HepG2 (cell line): ENCODE results near the gene CUL9. TPM values are rescaled to one million over a fixed set of nuclear protein-coding genes. Genes with fewer than 3 reads are reported as not detected.

Source experiments
- CCDC6 ChIP-seq: sonication (generic); formaldehyde crosslinking; IDR thresholded peaks from 2 replicates; pipeline ENCODE4 v1.8.1; 2022; ENCODE audit warnings: mild to moderate bottlenecking, missing genetic modification reagents, moderate library complexity
- HNRNPUL1 ChIP-seq: fragments of 200-400 bp; formaldehyde crosslinking; IDR thresholded peaks from 2 replicates; pipeline ENCODE4 v1.6.1; 2017; ENCODE audit warnings: low read depth, mild to moderate bottlenecking, low read length, moderate library complexity
- IRF2 ChIP-seq: IDR thresholded peaks from 2 replicates; pipeline ENCODE4 v1.6.1; 2018; ENCODE audit warnings: missing genetic modification reagents, missing compliant biosample characterization
- MAFF ChIP-seq: IDR thresholded peaks from 2 replicates; pipeline ENCODE4 v1.6.1; 2011; ENCODE audit warnings: low read depth, low read length, improper control_type of control experiment
- MXI1 ChIP-seq: IDR thresholded peaks from 3 replicates; pipeline ENCODE4 v1.6.1; 2012; ENCODE audit warnings: low read depth, low read length, inconsistent platforms, borderline replicate concordance
- RFX1 ChIP-seq: fragments of 450-650 bp; IDR thresholded peaks from 2 replicates; pipeline ENCODE4 v1.6.1; 2017
- SOX5 ChIP-seq: IDR thresholded peaks from 2 replicates; pipeline ENCODE4 v1.6.1; 2016; ENCODE audit warnings: borderline replicate concordance
- ZBTB42 ChIP-seq: sonication (generic); formaldehyde crosslinking; IDR thresholded peaks from 2 replicates; pipeline ENCODE4 v1.5.0; 2020; ENCODE audit warnings: mild to moderate bottlenecking, missing genetic modification reagents
- ZNF296 ChIP-seq: sonication (generic); formaldehyde crosslinking; conservative IDR thresholded peaks from 2 replicates; pipeline ENCODE4 v1.5.0; 2020; ENCODE audit warnings: mild to moderate bottlenecking, missing genetic modification reagents
- ZNF350 ChIP-seq: sonication (generic); formaldehyde crosslinking; IDR thresholded peaks from 2 replicates; pipeline ENCODE4 v1.4.0; 2020; ENCODE audit warnings: mild to moderate bottlenecking, low read depth, missing genetic modification reagents, borderline replicate concordance
- ZNF850 ChIP-seq: sonication (generic); formaldehyde crosslinking; conservative IDR thresholded peaks from 2 replicates; pipeline ENCODE4 v1.9.0; 2021; ENCODE audit warnings: mild to moderate bottlenecking, missing genetic modification reagents
- ZNF891 ChIP-seq: sonication (generic); formaldehyde crosslinking; IDR thresholded peaks from 2 replicates; pipeline ENCODE4 v1.5.0; 2020; ENCODE audit warnings: mild to moderate bottlenecking, missing genetic modification reagents
- polyA plus RNA-seq, 8 experiments: library from polyadenylated mRNA; depleted of rRNA in 3 of 8; stranded (reverse) in 7 of 8; unstranded in 1 of 8; fragments of >200 nt; fragmentation: Illumina TruSeq in 4 of 8; extraction: Trizol in 4 of 8; gene quantifications; 2 replicates each; pipeline versions ENCODE4 v1.2.1 to v1.2.3, GENCODE V29; 2011 to 2016; ENCODE audit warnings: low read depth in 4 of 8, missing spikeins in 1 of 8, mixed read lengths in 1 of 8; ENCODE audit not compliant: insufficient read depth in 1 of 8
- total RNA-seq, 5 experiments: library from RNA; depleted of rRNA; stranded (reverse); fragments of >200 nt; fragmentation: Illumina TruSeq; extraction: Trizol; gene quantifications; 2 replicates each; pipeline ENCODE4 v1.2.3, GENCODE V29; 2016; ENCODE audit warnings: low read depth in 1 of 5
- TF ChIP-seq, protein P1 (sequence below), 2 experiments: sonication (generic) in 1 of 2; formaldehyde crosslinking in 1 of 2; IDR thresholded peaks; 2 replicates each; pipeline versions ENCODE4 v1.6.1 to v1.9.0; 2014 to 2022; ENCODE audit warnings: antibody characterized with exemption in 1 of 2, borderline replicate concordance in 1 of 2, inconsistent platforms in 1 of 2, low read depth in 1 of 2, missing genetic modification reagents in 1 of 2
- TF ChIP-seq, protein P2 (sequence below): sonication (generic); formaldehyde crosslinking; IDR thresholded peaks from 2 replicates; pipeline ENCODE4 v1.4.0; 2020; ENCODE audit warnings: missing genetic modification reagents
- TF ChIP-seq, protein P3 (sequence below): sonication (generic); formaldehyde crosslinking; IDR thresholded peaks from 2 replicates; pipeline ENCODE4 v1.4.0; 2020; ENCODE audit warnings: missing genetic modification reagents, mild to moderate bottlenecking, borderline replicate concordance

Gene CUL9
- total and polyA plus RNA-seq, 2 of the 13 experiments (the other 11 are each of a cell fraction or from before 2014, with no cell fraction given): 11.4 to 13.7 TPM

DNA sequence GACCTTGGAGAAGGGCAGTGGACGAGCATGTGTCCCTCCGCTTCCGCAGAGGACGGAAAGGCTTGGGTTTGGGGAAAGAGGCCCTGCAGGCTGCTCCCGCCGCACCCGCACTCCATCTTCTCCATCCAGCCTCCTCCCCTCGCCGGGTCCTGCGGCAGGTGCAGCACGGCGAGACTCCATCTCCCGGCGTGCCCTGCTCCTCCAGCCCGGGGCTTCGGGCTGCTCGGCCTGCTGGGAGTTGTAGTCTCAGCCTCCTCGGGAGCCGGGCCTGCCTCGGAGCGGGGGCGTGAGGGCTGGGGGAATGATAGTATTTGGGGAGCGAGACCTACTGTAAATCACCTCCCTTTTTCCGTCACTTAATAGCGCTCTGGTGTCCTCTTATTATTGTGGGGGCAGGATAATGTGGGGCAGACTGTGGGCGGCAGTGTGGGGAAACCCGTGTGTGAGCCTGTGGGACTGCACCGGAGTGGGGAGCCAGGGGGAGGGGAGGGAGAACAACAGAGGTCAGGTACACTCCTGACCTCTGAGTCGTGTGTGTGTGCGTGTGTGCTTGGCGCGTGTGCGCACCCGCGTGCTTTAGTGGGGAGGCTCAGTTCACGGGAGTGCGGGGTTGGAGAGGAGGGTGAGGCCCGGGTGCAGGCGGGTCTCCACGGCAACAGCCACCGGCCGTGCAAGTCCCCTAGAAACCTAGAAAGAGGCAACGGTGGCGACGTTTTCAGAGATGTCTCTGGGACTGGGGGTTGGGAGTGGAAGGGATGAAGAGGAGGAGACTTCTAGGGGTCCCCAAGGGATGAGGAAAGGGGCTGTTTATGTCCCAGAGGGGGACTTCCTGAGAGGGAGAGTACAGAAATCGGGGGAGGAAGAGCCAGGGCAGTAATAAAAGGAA, 65.4 kb downstream of the CUL9 start (continued):
- TF ChIP-seq, protein P1, sequence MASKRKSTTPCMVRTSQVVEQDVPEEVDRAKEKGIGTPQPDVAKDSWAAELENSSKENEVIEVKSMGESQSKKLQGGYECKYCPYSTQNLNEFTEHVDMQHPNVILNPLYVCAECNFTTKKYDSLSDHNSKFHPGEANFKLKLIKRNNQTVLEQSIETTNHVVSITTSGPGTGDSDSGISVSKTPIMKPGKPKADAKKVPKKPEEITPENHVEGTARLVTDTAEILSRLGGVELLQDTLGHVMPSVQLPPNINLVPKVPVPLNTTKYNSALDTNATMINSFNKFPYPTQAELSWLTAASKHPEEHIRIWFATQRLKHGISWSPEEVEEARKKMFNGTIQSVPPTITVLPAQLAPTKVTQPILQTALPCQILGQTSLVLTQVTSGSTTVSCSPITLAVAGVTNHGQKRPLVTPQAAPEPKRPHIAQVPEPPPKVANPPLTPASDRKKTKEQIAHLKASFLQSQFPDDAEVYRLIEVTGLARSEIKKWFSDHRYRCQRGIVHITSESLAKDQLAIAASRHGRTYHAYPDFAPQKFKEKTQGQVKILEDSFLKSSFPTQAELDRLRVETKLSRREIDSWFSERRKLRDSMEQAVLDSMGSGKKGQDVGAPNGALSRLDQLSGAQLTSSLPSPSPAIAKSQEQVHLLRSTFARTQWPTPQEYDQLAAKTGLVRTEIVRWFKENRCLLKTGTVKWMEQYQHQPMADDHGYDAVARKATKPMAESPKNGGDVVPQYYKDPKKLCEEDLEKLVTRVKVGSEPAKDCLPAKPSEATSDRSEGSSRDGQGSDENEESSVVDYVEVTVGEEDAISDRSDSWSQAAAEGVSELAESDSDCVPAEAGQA (IDR thresholded peaks at IDR 0.05; ENCODE audit: low read depth): peak; percentile 24; the same call in 1 of the 2 replicates
- TF ChIP-seq, protein P1 (CRISPR knock-in tag; IDR thresholded peaks at IDR 0.05; ENCODE audit: borderline replicate concordance): no peak
- peak; percentile 94 for TF ChIP-seq IRF2 (CRISPR knock-in tag)
- TF ChIP-seq, protein P2, sequence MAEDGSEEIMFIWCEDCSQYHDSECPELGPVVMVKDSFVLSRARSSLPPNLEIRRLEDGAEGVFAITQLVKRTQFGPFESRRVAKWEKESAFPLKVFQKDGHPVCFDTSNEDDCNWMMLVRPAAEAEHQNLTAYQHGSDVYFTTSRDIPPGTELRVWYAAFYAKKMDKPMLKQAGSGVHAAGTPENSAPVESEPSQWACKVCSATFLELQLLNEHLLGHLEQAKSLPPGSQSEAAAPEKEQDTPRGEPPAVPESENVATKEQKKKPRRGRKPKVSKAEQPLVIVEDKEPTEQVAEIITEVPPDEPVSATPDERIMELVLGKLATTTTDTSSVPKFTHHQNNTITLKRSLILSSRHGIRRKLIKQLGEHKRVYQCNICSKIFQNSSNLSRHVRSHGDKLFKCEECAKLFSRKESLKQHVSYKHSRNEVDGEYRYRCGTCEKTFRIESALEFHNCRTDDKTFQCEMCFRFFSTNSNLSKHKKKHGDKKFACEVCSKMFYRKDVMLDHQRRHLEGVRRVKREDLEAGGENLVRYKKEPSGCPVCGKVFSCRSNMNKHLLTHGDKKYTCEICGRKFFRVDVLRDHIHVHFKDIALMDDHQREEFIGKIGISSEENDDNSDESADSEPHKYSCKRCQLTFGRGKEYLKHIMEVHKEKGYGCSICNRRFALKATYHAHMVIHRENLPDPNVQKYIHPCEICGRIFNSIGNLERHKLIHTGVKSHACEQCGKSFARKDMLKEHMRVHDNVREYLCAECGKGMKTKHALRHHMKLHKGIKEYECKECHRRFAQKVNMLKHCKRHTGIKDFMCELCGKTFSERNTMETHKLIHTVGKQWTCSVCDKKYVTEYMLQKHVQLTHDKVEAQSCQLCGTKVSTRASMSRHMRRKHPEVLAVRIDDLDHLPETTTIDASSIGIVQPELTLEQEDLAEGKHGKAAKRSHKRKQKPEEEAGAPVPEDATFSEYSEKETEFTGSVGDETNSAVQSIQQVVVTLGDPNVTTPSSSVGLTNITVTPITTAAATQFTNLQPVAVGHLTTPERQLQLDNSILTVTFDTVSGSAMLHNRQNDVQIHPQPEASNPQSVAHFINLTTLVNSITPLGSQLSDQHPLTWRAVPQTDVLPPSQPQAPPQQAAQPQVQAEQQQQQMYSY (CRISPR knock-in tag): peak; percentile 85
- TF ChIP-seq, protein P3, sequence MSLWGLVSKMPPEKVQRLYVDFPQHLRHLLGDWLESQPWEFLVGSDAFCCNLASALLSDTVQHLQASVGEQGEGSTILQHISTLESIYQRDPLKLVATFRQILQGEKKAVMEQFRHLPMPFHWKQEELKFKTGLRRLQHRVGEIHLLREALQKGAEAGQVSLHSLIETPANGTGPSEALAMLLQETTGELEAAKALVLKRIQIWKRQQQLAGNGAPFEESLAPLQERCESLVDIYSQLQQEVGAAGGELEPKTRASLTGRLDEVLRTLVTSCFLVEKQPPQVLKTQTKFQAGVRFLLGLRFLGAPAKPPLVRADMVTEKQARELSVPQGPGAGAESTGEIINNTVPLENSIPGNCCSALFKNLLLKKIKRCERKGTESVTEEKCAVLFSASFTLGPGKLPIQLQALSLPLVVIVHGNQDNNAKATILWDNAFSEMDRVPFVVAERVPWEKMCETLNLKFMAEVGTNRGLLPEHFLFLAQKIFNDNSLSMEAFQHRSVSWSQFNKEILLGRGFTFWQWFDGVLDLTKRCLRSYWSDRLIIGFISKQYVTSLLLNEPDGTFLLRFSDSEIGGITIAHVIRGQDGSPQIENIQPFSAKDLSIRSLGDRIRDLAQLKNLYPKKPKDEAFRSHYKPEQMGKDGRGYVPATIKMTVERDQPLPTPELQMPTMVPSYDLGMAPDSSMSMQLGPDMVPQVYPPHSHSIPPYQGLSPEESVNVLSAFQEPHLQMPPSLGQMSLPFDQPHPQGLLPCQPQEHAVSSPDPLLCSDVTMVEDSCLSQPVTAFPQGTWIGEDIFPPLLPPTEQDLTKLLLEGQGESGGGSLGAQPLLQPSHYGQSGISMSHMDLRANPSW (CRISPR knock-in tag): no peak
- 0 out of 2 replicates have a peak, but pooled peaks have one; percentile 30 for TF ChIP-seq ZBTB42 (CRISPR knock-in tag)
- TF ChIP-seq RFX1: peak; percentile 33; the same call in 1 of the 2 replicates
- no peak for TF ChIP-seq HNRNPUL1
- peak; percentile 34; the same call in 1 of the 2 replicates for TF ChIP-seq ZNF350 (CRISPR knock-in tag)
- TF ChIP-seq ZNF850 (CRISPR knock-in tag): peak; percentile 84; the same call in 1 of the 2 replicates
- peak; percentile 41; the same call in 1 of the 3 replicates for TF ChIP-seq MXI1
- TF ChIP-seq SOX5: 0 out of 2 replicates have a peak, but pooled peaks have one; percentile 1
- no peak for TF ChIP-seq MAFF
- 0 out of 2 replicates have a peak, but pooled peaks have one; percentile 51 for TF ChIP-seq CCDC6 (CRISPR knock-in tag)
- 0 out of 2 replicates have a peak, but pooled peaks have one; percentile 89 for TF ChIP-seq ZNF296 (CRISPR knock-in tag)
- TF ChIP-seq ZNF891 (CRISPR knock-in tag): 0 out of 2 replicates have a peak, but pooled peaks have one; percentile 65
